ENCODE results near the gene PYDC1.
"Not testable (repeated sequence)": the region's sequence is repeated elsewhere in the genome, so short reads cannot be mapped to it uniquely, and the experiment has no call there.

The PYDC1 gene

DNA sequence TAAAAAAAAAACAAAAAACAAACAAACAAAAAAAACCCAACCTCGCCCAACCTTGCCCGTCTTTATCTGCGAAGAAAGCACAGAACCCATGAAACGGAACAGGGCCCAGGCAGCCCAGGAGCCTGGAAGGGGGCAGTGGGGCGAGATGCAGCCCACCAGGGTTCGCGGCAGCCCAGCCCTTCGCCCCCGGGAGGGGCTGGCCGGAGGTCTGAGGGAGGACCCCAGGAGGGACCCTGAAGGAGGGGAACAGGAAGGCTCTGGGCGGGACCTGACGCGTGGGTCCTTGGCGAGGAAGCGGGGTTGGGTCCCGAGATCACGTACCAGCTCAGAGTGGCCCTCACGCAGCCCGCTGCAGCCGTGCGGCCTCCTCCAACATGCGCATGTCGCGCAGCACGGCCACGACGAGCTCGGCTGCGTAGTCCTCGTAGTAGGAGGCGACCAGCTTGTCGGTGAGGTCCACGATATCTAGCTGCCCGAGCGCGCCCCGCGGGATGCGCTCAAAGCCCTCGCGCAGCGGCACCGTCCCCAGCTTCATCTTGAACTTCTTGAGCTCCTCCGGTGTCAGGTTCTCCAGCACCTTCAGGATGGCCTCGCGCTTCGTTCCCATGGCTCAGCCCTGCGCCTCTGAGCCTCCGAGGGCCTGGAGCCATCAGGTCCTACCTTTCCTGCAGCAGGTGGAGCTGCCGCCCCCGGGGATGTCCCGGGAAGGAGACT, at the start of gene PYDC1:
Gene PYDC1 (minus strand): TSS at position 714 of the 714 bp plus-strand sequence. CDS start 107 bp downstream, at position 607.
- DNase-seq (ENCODE audit: low spot score): no peak

DNA sequence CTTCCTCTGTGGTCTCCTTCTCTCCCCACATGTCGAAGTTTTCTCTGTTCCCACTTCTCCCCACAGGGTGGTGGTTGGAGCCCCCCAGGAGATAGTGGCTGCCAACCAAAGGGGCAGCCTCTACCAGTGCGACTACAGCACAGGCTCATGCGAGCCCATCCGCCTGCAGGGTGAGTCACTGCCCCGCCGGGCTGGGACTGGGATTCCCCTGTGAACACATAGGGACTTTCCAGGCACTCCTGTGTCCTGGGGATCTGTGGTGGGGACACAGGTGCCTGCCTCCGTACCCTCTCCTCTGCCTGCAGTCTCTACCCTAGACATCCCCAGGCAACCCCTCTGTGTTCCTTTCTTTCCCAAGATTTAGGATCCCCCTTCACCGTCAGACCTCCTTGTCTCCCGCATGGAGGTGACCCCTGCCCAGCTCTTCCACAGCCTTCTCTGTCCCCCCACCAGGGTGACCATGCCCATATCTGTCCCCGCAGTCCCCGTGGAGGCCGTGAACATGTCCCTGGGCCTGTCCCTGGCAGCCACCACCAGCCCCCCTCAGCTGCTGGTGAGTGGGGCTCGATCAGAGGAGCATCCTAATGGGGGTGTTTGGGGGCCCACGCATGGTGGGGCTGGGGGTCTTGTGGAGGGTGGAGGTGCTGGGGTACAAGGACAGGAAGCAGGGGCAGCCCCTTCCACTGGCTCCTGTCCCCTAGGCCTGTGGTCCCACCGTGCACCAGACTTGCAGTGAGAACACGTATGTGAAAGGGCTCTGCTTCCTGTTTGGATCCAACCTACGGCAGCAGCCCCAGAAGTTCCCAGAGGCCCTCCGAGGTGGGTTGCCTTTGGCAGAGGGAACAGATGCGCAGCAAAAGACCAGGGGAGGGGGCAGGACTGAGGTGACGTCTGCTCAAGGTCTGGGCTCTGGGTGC, 48.7 kb upstream of the PYDC1 start:
- DNase-seq (ENCODE audit: low spot score): no peak

DNA sequence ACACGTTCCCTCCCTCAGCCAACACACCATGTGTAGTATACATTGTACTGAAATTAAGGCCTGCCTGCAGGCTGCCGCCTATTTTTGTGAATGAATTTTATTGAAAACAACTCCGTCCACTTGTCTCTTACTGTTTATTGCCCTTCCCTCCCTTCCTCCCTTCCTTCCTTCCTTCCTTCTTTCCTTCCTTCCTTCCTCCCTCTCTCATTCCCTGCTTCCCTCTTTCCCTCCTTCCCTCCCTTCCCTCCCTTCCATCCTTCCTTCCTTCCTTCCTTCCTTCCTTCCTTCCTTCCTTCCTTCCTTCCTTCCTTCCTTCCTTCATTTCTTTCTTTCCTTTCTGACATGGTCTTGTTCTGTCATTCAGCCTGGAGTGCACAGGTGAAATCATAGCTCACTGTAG, 45.1 kb upstream of the PYDC1 start:
- no peak for DNase-seq (ENCODE audit: low spot score)

DNA sequence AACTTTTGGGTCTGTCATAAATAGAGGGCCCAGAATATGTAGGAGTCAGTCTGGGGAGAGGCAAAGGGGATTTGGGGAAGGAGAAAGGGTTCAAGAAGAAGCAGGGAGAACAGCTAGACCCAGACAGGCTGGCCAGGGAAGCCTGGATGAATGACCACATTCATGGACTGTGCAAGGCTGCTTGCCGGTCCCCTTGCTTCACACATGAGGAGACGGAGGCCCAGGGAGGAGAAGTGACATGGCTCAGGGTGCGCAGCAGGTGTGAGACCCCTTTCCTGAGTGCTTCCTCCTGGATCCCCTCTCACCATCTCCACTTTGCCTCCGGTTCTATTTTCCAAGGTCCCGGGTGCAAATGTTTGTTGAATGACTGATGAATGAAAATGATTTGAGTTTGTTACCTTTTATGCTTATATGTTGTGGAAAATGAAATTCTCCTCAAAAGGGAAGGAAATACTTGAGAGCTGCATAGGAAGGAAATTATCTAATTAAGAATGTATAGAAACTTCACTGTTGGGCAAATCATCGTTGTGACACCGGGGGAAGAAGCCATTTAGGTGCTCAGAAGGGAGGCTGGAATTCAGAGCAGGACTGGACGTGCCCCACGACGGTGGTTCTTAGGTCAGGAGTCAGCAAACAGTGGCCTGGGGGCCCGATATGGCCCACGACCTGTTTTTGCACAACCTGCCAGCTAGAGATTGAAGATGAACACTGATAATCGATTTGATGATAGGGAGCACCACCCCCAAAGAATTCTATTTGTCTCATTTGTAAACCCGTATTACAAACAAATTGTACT, 43.4 kb upstream of the PYDC1 start:
- no peak for DNase-seq (ENCODE audit: low spot score)

DNA sequence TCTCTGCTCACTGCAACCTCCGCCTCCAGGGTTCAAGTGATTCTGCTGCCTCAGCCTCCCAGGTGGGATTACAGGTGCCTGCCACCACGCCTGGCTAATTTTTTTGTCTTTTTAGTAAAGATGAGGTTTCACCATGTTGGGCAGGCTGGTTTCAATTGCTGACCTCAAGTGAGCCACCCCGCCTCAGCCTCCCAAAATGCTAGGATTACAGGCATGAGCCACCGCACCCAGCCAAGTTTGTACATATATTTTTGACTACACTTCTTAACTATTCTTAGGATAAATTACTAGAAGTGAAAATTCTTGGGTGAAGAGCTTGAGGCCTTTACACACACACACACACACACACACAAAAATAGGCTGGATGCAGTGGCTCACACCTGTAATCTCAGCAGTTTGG, 41.4 kb upstream of the PYDC1 start:
- no peak for DNase-seq (ENCODE audit: low spot score)

DNA sequence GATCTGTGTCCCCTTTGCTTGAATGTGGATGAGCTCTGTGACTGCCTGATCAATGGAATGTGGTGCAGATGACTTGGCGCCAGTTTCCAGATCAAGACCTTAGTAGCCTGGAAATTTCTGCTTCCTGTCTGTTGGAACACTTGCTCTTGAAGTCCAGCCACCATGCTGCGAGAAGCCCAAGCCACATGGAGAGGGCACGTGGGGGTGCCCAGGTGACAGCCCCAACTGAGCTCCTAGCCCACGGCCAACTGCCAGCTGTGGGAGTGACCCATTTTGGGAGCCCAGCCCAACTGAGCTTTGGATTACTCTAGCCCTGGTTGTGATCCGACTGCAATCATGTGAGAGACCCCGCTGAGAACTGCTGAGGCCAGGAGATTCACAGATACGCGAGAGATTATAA, 39.5 kb upstream of the PYDC1 start:
- no peak for DNase-seq (ENCODE audit: low spot score)

DNA sequence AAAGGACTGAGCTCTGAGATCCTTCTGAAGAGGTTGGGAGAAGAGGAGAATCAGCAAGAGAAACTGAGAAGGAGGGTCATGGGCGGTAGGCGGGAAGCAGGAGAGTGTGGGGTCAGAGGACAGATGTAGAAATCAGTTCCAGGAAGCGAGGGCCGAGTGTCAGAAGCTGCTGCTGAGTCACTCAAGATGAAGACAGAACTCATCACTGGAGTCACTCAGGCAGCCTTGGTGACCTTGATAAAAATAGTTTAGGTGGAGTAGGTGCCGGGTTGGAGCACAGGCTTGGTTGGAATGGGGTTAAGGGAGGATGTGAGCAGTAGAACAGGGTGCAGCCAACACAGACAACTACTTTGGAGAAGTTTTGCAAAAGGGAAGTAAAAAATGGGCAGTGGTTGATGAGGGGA, 36.7 kb upstream of the PYDC1 start:
- no peak for DNase-seq (ENCODE audit: low spot score)

DNA sequence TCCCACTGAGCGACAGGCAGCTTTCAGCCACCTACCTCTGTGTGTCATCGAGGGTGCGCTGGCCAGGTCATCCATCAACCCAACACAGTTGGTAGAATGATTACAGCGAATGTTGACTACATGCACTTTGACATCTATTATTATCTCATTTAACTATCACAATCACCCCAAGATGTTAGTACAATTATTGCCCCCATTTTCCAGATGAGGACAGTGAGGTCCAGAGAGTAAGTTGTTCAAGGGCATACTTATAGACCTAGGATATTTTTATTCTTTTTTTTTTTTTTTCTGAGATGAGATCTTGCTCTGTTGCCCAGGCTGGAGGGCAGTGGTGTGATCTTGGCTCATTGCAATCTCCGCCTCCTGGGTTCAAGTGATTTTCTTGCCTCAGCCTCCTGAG, 34.5 kb upstream of the PYDC1 start:
- no peak for DNase-seq (ENCODE audit: low spot score)

DNA sequence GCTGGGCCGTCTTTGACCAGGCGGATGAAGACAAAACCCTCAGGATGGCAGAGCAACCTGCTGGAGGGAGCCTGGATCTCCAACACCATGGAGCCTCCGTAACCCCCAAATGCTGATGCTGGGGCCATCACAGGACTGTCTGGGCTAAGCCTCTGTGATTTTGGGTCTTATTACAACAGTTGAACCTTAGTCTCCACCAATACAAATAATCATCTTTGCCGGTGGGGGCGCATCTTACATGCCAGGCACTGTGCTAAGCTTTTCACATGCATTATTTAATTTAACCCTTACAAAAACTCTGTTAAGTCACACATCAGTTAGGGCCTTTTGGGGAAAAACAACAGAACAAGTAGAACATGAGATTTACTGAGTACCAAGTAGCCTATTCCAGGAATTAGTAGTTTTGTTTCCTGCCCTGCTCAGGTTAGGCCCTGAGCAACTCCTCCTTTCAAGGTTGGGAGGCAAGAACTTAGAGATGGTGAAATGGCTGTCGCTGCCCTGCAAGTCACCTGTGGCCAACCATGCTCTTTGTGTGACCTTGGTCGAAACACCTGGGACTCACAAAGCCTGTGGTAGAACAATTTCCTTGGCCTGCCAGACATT, 33.9 kb upstream of the PYDC1 start:
- no peak for DNase-seq (ENCODE audit: low spot score)

DNA sequence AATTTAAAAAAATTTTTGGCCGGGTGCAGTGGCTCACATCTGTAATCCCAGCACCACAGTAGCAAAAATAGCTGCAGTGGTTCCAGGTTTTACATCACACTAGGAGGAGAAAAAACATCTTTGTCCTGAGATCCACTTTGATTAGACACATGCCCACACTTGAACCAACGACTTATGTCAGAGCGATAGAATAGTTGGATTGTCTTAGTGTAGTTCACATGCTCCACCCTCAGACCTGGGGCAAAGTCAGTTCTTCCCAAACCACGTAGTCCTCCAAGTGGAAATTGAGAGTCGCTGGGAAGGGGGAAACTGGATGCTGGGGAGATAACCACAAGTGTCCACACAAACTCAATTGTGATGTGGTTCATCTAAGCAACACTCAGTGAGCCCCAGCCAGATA, 31.4 kb upstream of the PYDC1 start:
- DNase-seq (ENCODE audit: low spot score): no peak

DNA sequence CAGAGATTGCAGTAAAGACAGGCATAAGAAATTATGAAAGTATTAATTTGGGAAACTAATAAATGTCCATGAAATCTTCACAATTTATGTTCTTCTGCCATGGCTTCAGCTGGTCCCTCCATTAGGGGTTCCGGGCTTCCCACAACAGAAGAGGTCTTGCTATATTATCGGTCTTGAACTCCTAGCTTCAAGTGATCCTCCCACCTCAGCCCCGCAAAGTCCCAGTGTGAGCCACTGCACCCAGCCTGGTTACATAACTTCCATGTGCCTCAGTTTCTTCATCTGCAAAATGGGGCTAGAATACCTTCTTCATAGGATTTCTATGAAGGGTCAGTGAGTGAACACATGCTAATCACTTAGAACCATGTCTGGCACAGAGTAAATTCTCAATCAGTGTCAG, 29.4 kb upstream of the PYDC1 start:
- DNase-seq (ENCODE audit: low spot score): no peak

DNA sequence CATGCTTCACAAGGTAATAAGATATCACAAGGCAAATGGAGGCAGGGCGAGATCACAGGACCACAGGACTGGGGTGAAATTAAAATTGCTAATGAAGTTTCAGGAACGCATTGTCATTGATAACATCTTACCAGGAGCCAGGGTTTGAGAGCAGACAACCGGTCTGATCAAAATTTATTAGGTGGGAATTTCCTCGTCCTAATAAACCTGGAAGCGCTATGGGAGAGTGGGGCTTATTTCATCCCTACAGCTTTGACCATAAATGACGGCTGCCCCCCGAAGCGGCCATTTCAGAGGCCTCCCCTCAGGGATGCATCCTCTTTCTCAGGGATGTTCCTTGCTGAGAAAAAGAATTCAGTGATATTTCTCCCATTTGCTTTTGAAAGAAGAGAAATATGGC, 28.7 kb upstream of the PYDC1 start:
- not testable (repeated sequence) for DNase-seq (ENCODE audit: low spot score)

DNA sequence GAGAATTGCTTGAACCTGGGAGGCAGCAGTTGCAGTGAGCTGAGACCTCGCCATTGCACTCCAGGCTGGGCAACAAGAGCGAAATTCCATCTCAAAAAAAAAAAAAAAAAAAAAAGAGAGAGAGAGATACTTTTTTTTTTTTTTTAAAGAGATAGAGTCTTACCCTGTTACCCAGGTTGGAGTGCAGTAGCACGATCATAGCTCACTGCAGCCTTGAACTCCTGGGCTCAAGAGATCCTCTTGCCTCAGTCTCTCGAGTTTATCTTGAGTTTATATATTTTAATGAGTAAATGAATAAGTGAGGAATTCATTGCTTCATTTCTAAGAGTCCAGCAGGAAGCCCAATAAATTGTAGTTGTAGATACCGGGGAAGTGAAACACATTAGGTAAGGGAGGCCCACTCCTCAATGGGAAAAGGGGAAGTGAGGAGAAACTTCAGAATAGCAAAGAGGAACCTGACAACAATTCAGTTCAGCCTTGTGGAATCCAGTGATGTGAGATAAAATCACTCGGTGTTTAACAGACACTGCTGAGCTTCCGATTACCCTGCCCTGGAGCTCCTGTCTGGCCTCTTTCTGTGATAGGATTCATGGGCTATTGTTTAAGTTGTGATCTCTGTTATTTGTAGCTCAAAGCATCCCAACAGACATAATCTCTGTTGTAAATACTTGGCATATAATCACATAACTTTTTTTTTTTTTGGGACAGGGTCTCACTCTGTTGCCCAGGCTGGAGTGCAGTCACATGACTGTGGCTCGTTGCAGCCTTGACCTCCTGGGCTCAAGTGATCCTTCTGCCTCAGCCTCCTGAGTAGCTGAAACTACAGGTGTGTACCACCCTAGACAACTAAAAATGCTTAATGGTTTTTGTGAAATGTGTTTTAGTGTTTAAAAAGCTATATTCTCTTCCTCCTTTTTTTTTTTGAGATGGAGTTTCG, 27.1 kb upstream of the PYDC1 start:
- DNase-seq (ENCODE audit: low spot score): no peak

DNA sequence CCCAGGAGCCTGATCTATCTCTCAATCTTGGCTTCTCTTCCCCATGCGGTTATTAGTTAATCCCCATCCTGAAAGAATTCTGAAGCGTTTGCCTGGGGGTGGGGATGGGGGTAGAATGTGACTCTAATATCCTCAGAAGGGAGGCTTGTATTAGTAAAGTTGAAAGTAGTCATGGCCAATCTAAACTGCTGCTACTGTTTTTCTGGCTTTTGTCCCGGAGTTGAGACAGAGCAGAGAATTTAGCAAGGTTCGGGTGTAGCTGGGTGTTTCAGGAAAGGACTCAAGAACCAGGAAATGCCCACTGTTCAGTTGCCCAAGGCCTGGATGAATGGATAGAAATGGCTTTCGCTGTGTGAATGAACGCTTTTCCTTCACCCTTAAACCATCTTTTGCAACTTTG, 25.3 kb upstream of the PYDC1 start:
- no peak for DNase-seq (ENCODE audit: low spot score)

DNA sequence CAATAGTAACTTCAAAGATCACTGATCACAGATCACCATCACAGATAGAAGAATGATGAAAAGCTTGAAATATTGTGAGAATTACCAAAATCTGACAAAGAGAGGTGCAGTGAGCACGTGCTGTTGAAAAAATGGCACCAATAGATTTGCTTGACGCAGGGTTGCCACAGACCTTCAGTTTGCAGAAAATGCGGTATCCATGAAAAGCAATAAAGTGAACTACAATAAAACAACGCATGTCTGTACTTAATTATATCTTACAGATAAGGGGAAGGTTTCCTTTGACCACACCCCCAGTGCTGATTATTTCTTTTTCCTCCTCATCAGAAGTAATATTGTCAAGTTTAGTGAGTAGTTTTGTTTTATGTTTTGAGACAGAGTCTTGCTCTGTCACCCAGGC, 21.1 kb upstream of the PYDC1 start:
- DNase-seq (ENCODE audit: low spot score): no peak

DNA sequence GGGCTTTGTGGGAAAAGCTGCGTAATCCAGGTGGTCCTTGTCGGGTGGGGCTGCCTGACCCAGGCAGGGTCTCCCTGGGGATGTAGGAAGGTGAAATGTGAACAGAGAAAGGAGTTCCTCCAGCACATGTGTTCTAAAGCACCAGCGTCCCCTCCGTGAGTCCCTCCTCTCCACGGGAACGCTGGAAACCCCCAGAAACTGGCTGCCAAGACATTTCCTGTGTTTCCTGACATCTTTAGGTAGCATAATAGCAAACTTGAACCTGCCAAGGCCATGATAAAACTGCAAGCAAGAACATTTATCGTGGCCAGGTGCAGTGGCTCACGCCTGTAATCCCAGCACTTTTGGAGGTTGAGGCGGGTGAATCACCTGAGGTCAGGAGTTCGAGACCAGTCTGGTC, 12.6 kb upstream of the PYDC1 start:
- DNase-seq (ENCODE audit: low spot score): no peak

DNA sequence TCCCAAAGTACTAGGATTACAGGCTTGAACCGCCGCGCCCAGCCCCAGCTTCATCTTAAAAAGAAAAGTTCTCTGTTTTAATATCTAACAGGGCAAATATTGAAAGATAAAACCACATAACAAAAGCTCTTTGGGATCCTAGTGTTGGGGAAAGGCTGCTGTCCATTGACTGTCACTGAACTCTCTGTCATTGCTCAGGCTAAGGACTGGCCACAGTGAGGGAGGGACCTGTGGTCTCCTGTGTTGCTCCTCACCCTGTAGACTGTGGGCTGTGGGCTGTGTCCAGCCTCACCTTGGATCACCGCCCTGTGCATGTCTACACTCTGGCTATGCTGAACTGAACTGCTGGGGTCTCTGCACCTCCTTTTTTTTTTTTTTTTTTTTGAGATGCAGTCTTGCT, 11.3 kb upstream of the PYDC1 start:
- no peak for DNase-seq (ENCODE audit: low spot score)

DNA sequence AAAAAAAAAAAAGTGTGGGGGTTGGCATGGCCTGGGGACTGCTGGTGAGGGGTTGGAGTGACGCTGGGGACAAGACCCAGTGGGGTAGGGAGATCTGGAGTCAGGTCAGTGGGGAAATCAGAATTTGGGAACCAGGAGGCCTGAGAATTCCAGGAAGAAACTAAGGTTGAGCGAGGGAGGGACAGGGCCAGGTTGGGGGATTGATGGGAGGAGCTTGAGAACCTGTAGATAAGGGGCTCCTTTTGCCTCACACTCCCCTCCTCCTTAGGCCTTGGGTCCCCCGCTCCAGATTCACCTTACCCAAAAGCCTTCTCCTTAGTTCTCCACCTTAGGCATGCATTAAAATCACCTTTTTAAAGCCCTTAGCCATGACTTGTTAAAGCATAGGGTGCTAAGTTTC, 8.3 kb upstream of the PYDC1 start:
- DNase-seq (ENCODE audit: low spot score): no peak

DNA sequence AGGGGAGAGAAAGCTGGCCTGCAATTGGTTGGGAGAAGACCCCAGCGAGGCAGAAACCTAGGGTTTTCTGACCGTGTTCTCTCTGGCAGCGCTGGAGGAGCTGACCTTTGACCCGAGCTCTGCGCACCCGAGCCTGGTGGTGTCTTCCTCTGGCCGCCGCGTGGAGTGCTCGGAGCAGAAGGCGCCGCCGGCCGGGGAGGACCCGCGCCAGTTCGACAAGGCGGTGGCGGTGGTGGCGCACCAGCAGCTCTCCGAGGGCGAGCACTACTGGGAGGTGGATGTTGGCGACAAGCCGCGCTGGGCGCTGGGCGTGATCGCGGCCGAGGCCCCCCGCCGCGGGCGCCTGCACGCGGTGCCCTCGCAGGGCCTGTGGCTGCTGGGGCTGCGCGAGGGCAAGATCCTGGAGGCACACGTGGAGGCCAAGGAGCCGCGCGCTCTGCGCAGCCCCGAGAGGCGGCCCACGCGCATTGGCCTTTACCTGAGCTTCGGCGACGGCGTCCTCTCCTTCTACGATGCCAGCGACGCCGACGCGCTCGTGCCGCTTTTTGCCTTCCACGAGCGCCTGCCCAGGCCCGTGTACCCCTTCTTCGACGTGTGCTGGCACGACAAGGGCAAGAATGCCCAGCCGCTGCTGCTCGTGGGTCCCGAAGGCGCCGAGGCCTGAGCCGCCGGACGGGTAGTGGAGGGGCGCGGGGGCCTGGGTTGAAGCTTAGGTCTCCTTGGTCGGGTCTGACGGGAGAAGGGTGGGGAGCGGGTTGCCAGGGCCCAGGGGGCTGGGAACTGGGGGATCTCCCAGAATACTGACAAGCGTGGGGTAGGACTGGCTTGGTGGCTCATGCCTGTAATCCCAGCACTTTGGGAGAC, 7.4 kb upstream of the PYDC1 start:
- DNase-seq (ENCODE audit: low spot score): no peak

DNA sequence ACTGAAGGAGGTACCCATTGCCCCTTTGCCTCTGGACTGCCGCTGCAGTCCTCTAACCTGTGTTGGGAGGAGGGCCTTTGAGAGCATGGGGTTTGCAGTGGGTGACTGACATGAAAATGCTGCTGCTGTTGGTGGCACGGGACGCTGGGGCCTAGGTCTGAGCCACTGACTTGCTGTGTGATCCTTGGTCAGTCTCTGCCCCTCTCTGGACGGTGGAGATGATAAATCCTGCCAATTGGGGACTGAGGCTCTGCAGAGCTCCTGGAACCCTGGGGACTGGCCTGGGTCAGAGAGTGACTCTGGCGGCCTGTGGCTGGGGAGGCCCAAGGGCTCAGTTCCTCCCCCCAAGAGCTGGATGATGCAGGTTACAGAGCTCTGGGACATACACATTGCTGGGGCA, 6.1 kb upstream of the PYDC1 start:
- no peak for DNase-seq (ENCODE audit: low spot score)
